Panc1 (cell line): Measurements from ENCODE around the gene HS1BP3. TPM values are rescaled to one million over a fixed set of nuclear protein-coding genes. Genes with fewer than 3 reads are reported as not detected.

Experiments used
- ATAC-seq: fragments of 200-7000 bp; cut with Tn5 transposase; 2 replicates; pipeline ENCODE4 v1.9.1; 2020; ENCODE audit warnings: mild to moderate bottlenecking, moderate library complexity
- BruUV-seq: library from RNA; stranded (reverse); fragments of 400-500 nt; replicated peaks from 2 replicates; lab custom pipeline; 2021; lab: Mats Ljungman, UMichigan
- CTCF ChIA-PET: fragments of 300-600 bp; sonication (Branson Sonifier 250); formaldehyde crosslinking; loops from one replicate; lab custom pipeline; 2022; ENCODE audit warnings: antibody characterized with exemption; lab: Charles Lee
- POLR2A ChIA-PET: fragments of 300-600 bp; sonication (Branson Sonifier 250); formaldehyde crosslinking; loops from one replicate; lab custom pipeline; 2022; ENCODE audit warnings: antibody characterized with exemption; lab: Charles Lee
- DNase-seq: peaks from one replicate; pipeline ENCODE4 v3.0.0-alpha.2; 2010; ENCODE audit warnings: low read depth, low spot score
- H3K27ac ChIP-seq: 2 replicates; pipeline ENCODE4 v1.5.1; 2011; ENCODE audit warnings: mild to moderate bottlenecking, low read length, inconsistent platforms
- H3K27me3 ChIP-seq: fragments of 200-500 bp; sonication (Bioruptor generic); 2 replicates; pipeline ENCODE4 v1.6.0; 2014; ENCODE audit warnings: low read length, inconsistent platforms; ENCODE audit not compliant: control insufficient read depth, insufficient read depth
- H3K36me3 ChIP-seq: fragments of 200-500 bp; sonication (Bioruptor generic); 2 replicates; pipeline ENCODE4 v1.5.1; 2014; ENCODE audit warnings: inconsistent platforms, mild to moderate bottlenecking, low read length, moderate library complexity; ENCODE audit not compliant: control insufficient read depth, insufficient read depth
- H3K4me1 ChIP-seq: 2 replicates; pipeline ENCODE4 v1.5.1; 2011; ENCODE audit warnings: inconsistent platforms, mild to moderate bottlenecking, low read length, moderate library complexity; ENCODE audit not compliant: control insufficient read depth, insufficient read depth
- H3K4me3 ChIP-seq, 2 experiments: 2 replicates each; pipeline ENCODE4 v1.5.1; 2011 to 2012; ENCODE audit warnings: low read depth in 2 of 2, low read length in 2 of 2, mild to moderate bottlenecking in 2 of 2, inconsistent platforms in 1 of 2, moderate library complexity in 1 of 2
- H3K9me3 ChIP-seq: fragments of 200-500 bp; sonication (Bioruptor generic); 2 replicates; pipeline ENCODE4 v1.5.1; 2014; ENCODE audit warnings: low read depth, mild to moderate bottlenecking, inconsistent platforms, low read length, moderate library complexity; ENCODE audit not compliant: control insufficient read depth, insufficient read depth
- CTCF ChIP-seq: fragments of 450-650 bp; IDR thresholded peaks from 2 replicates; pipeline ENCODE4 v1.5.1; 2017; ENCODE audit warnings: mild to moderate bottlenecking
- POLR2AphosphoS5 ChIP-seq: IDR thresholded peaks from 2 replicates; pipeline ENCODE4 v1.6.1; 2012; ENCODE audit warnings: mild to moderate bottlenecking, low read depth, low read length, moderate library complexity
- REST ChIP-seq, 2 experiments: IDR thresholded peaks; 2 replicates each; pipeline ENCODE4 v1.6.1; 2011 to 2012; ENCODE audit warnings: low read depth in 2 of 2, control low read depth in 1 of 2, low read length in 1 of 2, mild to moderate bottlenecking in 1 of 2, moderate library complexity in 1 of 2; ENCODE audit not compliant: insufficient read depth in 1 of 2
- SIN3A ChIP-seq: IDR thresholded peaks from 2 replicates; pipeline ENCODE4 v1.6.1; 2012; ENCODE audit warnings: low read depth, mild to moderate bottlenecking, low read length, moderate library complexity, borderline replicate concordance; ENCODE audit not compliant: insufficient read depth
- TCF7L2 ChIP-seq: IDR thresholded peaks from 2 replicates; pipeline ENCODE4 v1.6.1; 2011; ENCODE audit warnings: mild to moderate bottlenecking, low read depth, low read length, inconsistent platforms
- in situ Hi-C: cut with HindIII; loops from 2 replicates; pipeline ENCODE4 v1.10.0; 2016; ENCODE audit warnings: low sequenced_read_pairs, low pct_unique_long_range_greater_than_20kb
- intact Hi-C: fragments of 100-400 bp; cut with micrococcal nuclease; formaldehyde crosslinking; loops from one replicate; pipeline ENCODE4 v1.10.0; 2022; ENCODE audit not compliant: unreplicated experiment
- total RNA-seq: library from RNA; stranded (reverse); gene quantifications from one replicate; pipeline ENCODE4 v1.2.1, GENCODE V29; 2021; ENCODE audit not compliant: unreplicated experiment

HS1BP3 gene
- total RNA-seq, 1 experiment from 2014 or later, result 46.1 TPM

GRCh38 chr2:20624156-20624883, 26.6 kb downstream of the HS1BP3 start:
- Histone ChIP-seq H3K4me1 (no peaks in the 10 kb centered on the region), H3K27ac (no peak overlapping the region), H3K36me3 (no peaks in the 10 kb centered on the region; the same call in none of the 2 replicates), H3K27me3 (no peaks in the 10 kb centered on the region), H3K9me3 (no peaks in the 10 kb centered on the region), H3K4me3 (no peak overlapping the region)
- no peak for DNase-seq
- CTCF ChIA-PET, result no interaction called here
- intact Hi-C loops, result no loop called here
- BruUV-seq, result no TSS peak
- in situ Hi-C loops, result no loop called here
- TF ChIP-seq TCF7L2 (no peak), REST (IDR thresholded peaks at IDR 0.05; ENCODE audit: insufficient read depth in 1 of 2, low read depth in 2 of 2, low read length in 1 of 2) (no peak)
- ATAC-seq, result no peak
- POLR2A ChIA-PET, result no interaction called here

- ATAC-seq (no peak), DNase-seq (no peak)
- BruUV-seq, result no TSS peak
- no peaks in the 10 kb centered on the region for H3K27me3 ChIP-seq
- H3K4me3 ChIP-seq, result no peak overlapping the region
- H3K9me3 ChIP-seq, result no peaks in the 10 kb centered on the region
- no peaks in the 10 kb centered on the region; the same call in none of the 2 replicates for H3K36me3 ChIP-seq
- POLR2A ChIA-PET, result no interaction called here
- intact Hi-C loops, result no loop called here
- no peak overlapping the region for H3K27ac ChIP-seq
- CTCF ChIA-PET, result no interaction called here
- H3K4me1 ChIP-seq, result no peaks in the 10 kb centered on the region
- in situ Hi-C loops, result no loop called here
- TF ChIP-seq REST (IDR thresholded peaks at IDR 0.05; ENCODE audit: insufficient read depth in 1 of 2, low read depth in 2 of 2, low read length in 1 of 2) (no peak), SIN3A (no peak), CTCF (no peak), POLR2AphosphoS5 (no peak), TCF7L2 (no peak)
Observed at GRCh38 chr2:20623741-20624155, 27.1 kb downstream of the HS1BP3 start.
